GM23338 (cell line): ENCODE measurements around the gene PRKCQ. TPM values are rescaled to one million over a fixed set of nuclear protein-coding genes. Genes with fewer than 3 reads are reported as not detected.

Experiments
- ATAC-seq: fragments of 200-7000 bp; cut with Tn5 transposase; 3 replicates; pipeline ENCODE4 v1.9.1; 2020
- DNase-seq: peaks from one replicate; pipeline ENCODE4 v3.0.0-alpha.2; 2015; ENCODE audit warnings: low spot score
- H2AFZ ChIP-seq: fragments of 200-600 bp; sonication (generic); 2 replicates; pipeline ENCODE4 v1.8.0; 2016; ENCODE audit warnings: antibody characterized with exemption, mild to moderate bottlenecking, moderate library complexity
- H3F3A ChIP-seq: fragments of 200-600 bp; sonication (generic); replicated peaks from 2 replicates; pipeline ENCODE4 v1.8.0; 2017; ENCODE audit warnings: antibody characterized with exemption, mixed run types, low read depth
- H3K27ac ChIP-seq: fragments of 200-600 bp; sonication (generic); 2 replicates; pipeline ENCODE4 v1.6.1; 2016; ENCODE audit warnings: low read depth
- H3K27me3 ChIP-seq: fragments of 200-600 bp; sonication (generic); 2 replicates; pipeline ENCODE4 v1.8.0; 2016; ENCODE audit warnings: mild to moderate bottlenecking, mixed run types, moderate library complexity; ENCODE audit not compliant: insufficient read depth
- H3K36me3 ChIP-seq: fragments of 200-600 bp; sonication (generic); 2 replicates; pipeline ENCODE4 v1.8.0; 2016; ENCODE audit warnings: mild to moderate bottlenecking; ENCODE audit not compliant: insufficient read depth
- H3K4me1 ChIP-seq: fragments of 200-600 bp; sonication (generic); 2 replicates; pipeline ENCODE4 v1.8.0; 2016; ENCODE audit warnings: mild to moderate bottlenecking, moderate library complexity; ENCODE audit not compliant: insufficient read depth
- H3K4me2 ChIP-seq: fragments of 200-600 bp; sonication (generic); 2 replicates; pipeline ENCODE4 v1.7.1; 2017; ENCODE audit warnings: mixed run types
- H3K4me3 ChIP-seq: fragments of 200-600 bp; sonication (generic); 2 replicates; pipeline ENCODE4 v1.6.1; 2016; ENCODE audit warnings: mixed run types
- H3K79me2 ChIP-seq: fragments of 200-600 bp; sonication (generic); replicated peaks from 2 replicates; pipeline ENCODE4 v1.8.0; 2017; ENCODE audit warnings: mild to moderate bottlenecking; ENCODE audit not compliant: insufficient read depth
- H3K9me2 ChIP-seq: fragments of 200-600 bp; sonication (generic); 2 replicates; pipeline ENCODE4 v1.8.0; 2017; ENCODE audit not compliant: insufficient read depth
- H4K20me1 ChIP-seq: fragments of 200-600 bp; sonication (generic); replicated peaks from 2 replicates; pipeline ENCODE4 v1.8.0; 2017; ENCODE audit warnings: mild to moderate bottlenecking; ENCODE audit not compliant: insufficient read depth
- H3K27ac Mint-ChIP-seq: 2 replicates; pipeline ENCODE4 v1.8.0; 2020; ENCODE audit warnings: inconsistent platforms, mild to moderate bottlenecking, moderate library complexity, mixed read lengths
- H3K27me3 Mint-ChIP-seq: 3 replicates; pipeline ENCODE4 v1.8.0; 2022; ENCODE audit warnings: low read depth, mild to moderate bottlenecking, moderate library complexity, mixed read lengths, inconsistent platforms; ENCODE audit not compliant: insufficient read depth, poor library complexity
- H3K36me3 Mint-ChIP-seq: 3 replicates; pipeline ENCODE4 v1.8.0; 2021; ENCODE audit warnings: low read depth, mild to moderate bottlenecking, inconsistent platforms, moderate library complexity, mixed read lengths
- H3K4me1 Mint-ChIP-seq: 3 replicates; pipeline ENCODE4 v1.8.0; 2020; ENCODE audit warnings: mild to moderate bottlenecking, inconsistent platforms, mixed read lengths
- H3K4me3 Mint-ChIP-seq: 3 replicates; pipeline ENCODE4 v1.8.0; 2021; ENCODE audit warnings: moderate library complexity, mild to moderate bottlenecking, inconsistent platforms, mixed read lengths
- H3K9me3 Mint-ChIP-seq: 3 replicates; pipeline ENCODE4 v1.8.0; 2020; ENCODE audit warnings: moderate library complexity, mild to moderate bottlenecking, inconsistent platforms, mixed read lengths
- CREB1 ChIP-seq: fragments of 250-450 bp; sonication (Bioruptor Pico); IDR thresholded peaks from 2 replicates; pipeline ENCODE4 v1.5.0; 2020; ENCODE audit warnings: low read depth, mild to moderate bottlenecking, moderate library complexity
- ETS1 ChIP-seq: IDR thresholded peaks from 2 replicates; pipeline ENCODE4 v1.6.1; 2016; ENCODE audit warnings: antibody characterized with exemption
- EZH2 ChIP-seq: fragments of 200-600 bp; sonication (generic); IDR thresholded peaks from one replicate; pipeline ENCODE4 v1.8.0; 2017; ENCODE audit warnings: antibody characterized with exemption, mild to moderate bottlenecking, low read depth; ENCODE audit not compliant: unreplicated experiment
- EZH2phosphoT487 ChIP-seq: fragments of 200-600 bp; sonication (generic); IDR thresholded peaks from one replicate; pipeline ENCODE4 v1.8.1; 2018; ENCODE audit warnings: antibody characterized with exemption; ENCODE audit not compliant: unreplicated experiment
- NANOG ChIP-seq: IDR thresholded peaks from 2 replicates; pipeline ENCODE4 v1.6.1; 2016; ENCODE audit warnings: antibody characterized with exemption, borderline replicate concordance
- POLR2AphosphoS5 ChIP-seq: IDR thresholded peaks from 2 replicates; pipeline ENCODE4 v1.6.1; 2016; ENCODE audit warnings: antibody characterized with exemption, low read depth
- STAT1 ChIP-seq: IDR thresholded peaks from one replicate; pipeline ENCODE4 v1.6.1; 2016; ENCODE audit warnings: antibody characterized with exemption; ENCODE audit not compliant: unreplicated experiment
- polyA plus RNA-seq: library from polyadenylated mRNA; unstranded; fragments of >200 nt; fragmentation: Nextera tagmentation; extraction: Ambion mirVana; gene quantifications from 2 replicates; pipeline ENCODE4 v1.2.1, GENCODE V29; 2016
- total RNA-seq: library from RNA; depleted of rRNA; stranded (reverse); fragments of >200 nt; shearing (Covaris generic); gene quantifications from 2 replicates; pipeline ENCODE4 v1.2.3, GENCODE V29; 2014
- TF ChIP-seq, protein P1 (sequence below): fragments of 250-450 bp; sonication (Bioruptor Pico); IDR thresholded peaks from 2 replicates; pipeline ENCODE4 v1.5.0; 2020; ENCODE audit warnings: mild to moderate bottlenecking, moderate library complexity
- TF ChIP-seq, protein P2 (sequence below): IDR thresholded peaks from one replicate; pipeline ENCODE4 v1.6.1; 2018; ENCODE audit warnings: antibody characterized with exemption; ENCODE audit not compliant: unreplicated experiment

The PRKCQ gene
- total and polyA plus RNA-seq, 2 experiments from 2014 or later = 12.6 to 28.5 TPM

- Histone ChIP-seq H3K27ac (no peak overlapping the region), H3K9me2 (peaks cover 4% of the 10 kb centered on the region; the same call in 1 of the 2 replicates), H3K27me3 (no peaks in the 10 kb centered on the region), H3K36me3 (no peaks in the 10 kb centered on the region; the same call in 1 of the 2 replicates), H3F3A (no peaks in the 10 kb centered on the region), H3K4me1 (no peaks in the 10 kb centered on the region), H3K4me2 (no peak overlapping the region), H3K4me3 (no peak overlapping the region), H2AFZ (no peak overlapping the region), H4K20me1 (no peaks in the 10 kb centered on the region), H3K79me2 (no peaks in the 10 kb centered on the region)
- Mint-ChIP-seq H3K4me1 (no peaks in the 10 kb centered on the region), H3K4me3 (no peak overlapping the region), H3K27me3 (peaks cover 2% of the 10 kb centered on the region), H3K27ac (no peak overlapping the region), H3K9me3 (peaks cover 19% of the 10 kb centered on the region), H3K36me3 (peaks cover 13% of the 10 kb centered on the region)
- ATAC-seq (no peak), DNase-seq (no peak)
- TF ChIP-seq EZH2 (no peak), STAT1 (no peak), NANOG (no peak), CREB1 (CRISPR knock-in tag) (no peak), EZH2phosphoT487 (no peak), ETS1 (no peak), POLR2AphosphoS5 (no peak)
- TF ChIP-seq, protein P1, sequence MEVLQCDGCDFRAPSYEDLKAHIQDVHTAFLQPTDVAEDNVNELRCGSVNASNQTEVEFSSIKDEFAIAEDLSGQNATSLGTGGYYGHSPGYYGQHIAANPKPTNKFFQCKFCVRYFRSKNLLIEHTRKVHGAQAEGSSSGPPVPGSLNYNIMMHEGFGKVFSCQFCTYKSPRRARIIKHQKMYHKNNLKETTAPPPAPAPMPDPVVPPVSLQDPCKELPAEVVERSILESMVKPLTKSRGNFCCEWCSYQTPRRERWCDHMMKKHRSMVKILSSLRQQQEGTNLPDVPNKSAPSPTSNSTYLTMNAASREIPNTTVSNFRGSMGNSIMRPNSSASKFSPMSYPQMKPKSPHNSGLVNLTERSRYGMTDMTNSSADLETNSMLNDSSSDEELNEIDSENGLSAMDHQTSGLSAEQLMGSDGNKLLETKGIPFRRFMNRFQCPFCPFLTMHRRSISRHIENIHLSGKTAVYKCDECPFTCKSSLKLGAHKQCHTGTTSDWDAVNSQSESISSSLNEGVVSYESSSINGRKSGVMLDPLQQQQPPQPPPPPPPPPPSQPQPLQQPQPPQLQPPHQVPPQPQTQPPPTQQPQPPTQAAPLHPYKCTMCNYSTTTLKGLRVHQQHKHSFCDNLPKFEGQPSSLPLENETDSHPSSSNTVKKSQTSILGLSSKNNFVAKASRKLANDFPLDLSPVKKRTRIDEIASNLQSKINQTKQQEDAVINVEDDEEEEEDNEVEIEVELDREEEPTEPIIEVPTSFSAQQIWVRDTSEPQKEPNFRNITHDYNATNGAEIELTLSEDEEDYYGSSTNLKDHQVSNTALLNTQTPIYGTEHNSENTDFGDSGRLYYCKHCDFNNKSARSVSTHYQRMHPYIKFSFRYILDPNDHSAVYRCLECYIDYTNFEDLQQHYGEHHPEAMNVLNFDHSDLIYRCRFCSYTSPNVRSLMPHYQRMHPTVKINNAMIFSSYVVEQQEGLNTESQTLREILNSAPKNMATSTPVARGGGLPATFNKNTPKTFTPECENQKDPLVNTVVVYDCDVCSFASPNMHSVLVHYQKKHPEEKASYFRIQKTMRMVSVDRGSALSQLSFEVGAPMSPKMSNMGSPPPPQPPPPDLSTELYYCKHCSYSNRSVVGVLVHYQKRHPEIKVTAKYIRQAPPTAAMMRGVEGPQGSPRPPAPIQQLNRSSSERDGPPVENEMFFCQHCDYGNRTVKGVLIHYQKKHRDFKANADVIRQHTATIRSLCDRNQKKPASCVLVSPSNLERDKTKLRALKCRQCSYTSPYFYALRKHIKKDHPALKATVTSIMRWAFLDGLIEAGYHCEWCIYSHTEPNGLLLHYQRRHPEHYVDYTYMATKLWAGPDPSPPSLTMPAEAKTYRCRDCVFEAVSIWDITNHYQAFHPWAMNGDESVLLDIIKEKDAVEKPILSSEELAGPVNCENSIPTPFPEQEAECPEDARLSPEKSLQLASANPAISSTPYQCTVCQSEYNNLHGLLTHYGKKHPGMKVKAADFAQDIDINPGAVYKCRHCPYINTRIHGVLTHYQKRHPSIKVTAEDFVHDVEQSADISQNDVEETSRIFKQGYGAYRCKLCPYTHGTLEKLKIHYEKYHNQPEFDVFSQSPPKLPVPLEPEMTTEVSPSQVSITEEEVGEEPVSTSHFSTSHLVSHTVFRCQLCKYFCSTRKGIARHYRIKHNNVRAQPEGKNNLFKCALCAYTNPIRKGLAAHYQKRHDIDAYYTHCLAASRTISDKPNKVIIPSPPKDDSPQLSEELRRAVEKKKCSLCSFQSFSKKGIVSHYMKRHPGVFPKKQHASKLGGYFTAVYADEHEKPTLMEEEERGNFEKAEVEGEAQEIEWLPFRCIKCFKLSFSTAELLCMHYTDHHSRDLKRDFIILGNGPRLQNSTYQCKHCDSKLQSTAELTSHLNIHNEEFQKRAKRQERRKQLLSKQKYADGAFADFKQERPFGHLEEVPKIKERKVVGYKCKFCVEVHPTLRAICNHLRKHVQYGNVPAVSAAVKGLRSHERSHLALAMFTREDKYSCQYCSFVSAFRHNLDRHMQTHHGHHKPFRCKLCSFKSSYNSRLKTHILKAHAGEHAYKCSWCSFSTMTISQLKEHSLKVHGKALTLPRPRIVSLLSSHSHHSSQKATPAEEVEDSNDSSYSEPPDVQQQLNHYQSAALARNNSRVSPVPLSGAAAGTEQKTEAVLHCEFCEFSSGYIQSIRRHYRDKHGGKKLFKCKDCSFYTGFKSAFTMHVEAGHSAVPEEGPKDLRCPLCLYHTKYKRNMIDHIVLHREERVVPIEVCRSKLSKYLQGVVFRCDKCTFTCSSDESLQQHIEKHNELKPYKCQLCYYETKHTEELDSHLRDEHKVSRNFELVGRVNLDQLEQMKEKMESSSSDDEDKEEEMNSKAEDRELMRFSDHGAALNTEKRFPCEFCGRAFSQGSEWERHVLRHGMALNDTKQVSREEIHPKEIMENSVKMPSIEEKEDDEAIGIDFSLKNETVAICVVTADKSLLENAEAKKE (CRISPR knock-in tag) = no peak
- TF ChIP-seq, protein P2, sequence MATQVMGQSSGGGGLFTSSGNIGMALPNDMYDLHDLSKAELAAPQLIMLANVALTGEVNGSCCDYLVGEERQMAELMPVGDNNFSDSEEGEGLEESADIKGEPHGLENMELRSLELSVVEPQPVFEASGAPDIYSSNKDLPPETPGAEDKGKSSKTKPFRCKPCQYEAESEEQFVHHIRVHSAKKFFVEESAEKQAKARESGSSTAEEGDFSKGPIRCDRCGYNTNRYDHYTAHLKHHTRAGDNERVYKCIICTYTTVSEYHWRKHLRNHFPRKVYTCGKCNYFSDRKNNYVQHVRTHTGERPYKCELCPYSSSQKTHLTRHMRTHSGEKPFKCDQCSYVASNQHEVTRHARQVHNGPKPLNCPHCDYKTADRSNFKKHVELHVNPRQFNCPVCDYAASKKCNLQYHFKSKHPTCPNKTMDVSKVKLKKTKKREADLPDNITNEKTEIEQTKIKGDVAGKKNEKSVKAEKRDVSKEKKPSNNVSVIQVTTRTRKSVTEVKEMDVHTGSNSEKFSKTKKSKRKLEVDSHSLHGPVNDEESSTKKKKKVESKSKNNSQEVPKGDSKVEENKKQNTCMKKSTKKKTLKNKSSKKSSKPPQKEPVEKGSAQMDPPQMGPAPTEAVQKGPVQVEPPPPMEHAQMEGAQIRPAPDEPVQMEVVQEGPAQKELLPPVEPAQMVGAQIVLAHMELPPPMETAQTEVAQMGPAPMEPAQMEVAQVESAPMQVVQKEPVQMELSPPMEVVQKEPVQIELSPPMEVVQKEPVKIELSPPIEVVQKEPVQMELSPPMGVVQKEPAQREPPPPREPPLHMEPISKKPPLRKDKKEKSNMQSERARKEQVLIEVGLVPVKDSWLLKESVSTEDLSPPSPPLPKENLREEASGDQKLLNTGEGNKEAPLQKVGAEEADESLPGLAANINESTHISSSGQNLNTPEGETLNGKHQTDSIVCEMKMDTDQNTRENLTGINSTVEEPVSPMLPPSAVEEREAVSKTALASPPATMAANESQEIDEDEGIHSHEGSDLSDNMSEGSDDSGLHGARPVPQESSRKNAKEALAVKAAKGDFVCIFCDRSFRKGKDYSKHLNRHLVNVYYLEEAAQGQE = no peak
These were observed 30.6 kb upstream of the PRKCQ start for GRCh38 chr10:6610647-6611046.
